Coronary artery (tissue), 2 donors: ENCODE data around the gene TMEM97.

Experiments
- DNase-seq: peaks from one replicate; pipeline ENCODE4 v3.0.0-alpha.2; 2017; ENCODE audit warnings: low spot score
- H3K27ac ChIP-seq, 2 donors: fragments of 200-600 bp; sonication (generic); one replicate each; pipeline ENCODE4 v1.5.1; 2016 to 2019
- H3K4me3 ChIP-seq: fragments of 200-600 bp; sonication (generic); 2 replicates; pipeline ENCODE4 v1.5.1; 2016; ENCODE audit warnings: mild to moderate bottlenecking, moderate library complexity
- CTCF ChIP-seq: fragments of 200-600 bp; sonication (generic); IDR thresholded peaks from one replicate; pipeline ENCODE4 v1.5.1; 2019; ENCODE audit warnings: antibody characterized with exemption

The TMEM97 gene

DNA sequence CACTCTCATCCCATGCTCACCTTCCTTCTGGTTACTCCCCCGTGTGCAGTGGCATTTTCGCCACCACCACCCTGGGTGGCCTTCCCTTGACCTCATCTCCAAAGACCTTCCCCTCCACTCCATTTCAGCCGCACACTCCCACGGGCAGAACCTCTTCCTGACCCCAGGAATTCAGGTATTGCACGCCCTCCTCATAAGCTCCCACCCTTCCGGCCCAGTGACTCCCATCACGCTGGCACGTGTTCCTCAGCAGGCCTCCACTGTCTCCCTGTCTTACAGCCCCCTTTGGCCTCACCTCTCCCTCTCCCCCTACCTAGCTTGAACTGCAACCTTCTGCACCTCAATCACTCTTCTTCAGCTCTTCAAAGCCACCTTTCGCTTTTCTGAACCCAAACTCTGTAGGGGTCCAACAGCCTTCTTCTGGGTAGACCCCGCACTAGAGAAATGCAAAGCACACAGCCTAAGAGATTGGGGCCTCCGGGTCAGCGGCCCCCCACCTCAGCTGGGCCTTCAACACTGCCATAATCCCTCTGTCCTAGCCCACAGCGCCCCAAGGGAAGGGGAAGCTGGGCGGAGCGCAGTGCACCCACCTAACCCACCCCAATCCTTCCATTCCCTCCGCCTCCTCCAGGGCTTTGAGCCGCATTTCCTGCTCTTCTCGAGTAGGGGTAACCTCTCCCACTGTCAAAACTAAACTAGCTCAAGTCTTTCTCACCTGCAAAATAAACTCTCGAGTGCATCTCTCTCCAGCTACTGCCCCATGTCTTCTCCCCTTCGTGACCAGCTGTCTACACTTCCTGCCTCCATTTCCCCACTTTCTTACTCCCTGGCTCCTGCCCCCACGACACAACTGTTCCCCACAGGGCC, 1.7 kb upstream of the TMEM97 start:
- TF ChIP-seq CTCF, result no peak
- DNase-seq, result no peak
- H3K4me3 ChIP-seq, result no peak overlapping the region

DNA sequence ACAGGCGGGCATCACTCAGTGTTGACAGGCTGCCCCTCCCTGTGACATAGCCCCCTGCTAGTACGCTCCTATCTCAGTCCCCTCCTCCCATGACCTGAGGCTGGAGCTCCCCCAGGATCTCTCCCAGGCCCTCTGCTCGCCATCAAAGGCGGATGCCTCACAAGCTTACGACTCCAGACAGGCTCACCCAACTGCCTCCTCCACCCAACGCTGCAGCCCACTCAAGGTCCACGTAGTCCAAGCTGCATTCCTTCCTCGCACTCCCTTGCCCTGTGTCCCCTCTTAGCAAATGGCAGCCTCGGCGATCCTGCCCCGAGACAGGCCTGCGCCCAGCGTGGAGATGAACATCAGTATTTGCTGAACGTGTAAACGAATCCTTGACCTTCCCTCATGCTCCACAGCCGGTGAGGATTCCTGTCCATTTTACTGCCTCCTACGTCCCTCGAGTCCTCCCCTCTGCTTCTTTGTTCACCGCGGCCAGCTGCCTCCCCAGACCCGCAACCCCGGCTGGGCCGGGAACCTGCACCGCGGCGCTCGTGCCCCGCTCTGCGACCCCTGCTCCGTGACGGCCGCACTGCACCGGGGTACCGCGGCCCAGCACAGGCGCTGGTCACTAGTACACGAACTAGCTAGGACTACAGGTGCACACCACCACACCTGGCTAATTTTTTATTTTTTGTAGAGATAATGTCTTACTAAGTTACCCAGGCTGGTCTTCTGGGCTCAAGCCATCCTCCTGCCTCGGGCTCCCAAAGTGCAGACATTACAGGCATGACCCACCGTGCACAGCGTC, 838 bp upstream of the TMEM97 start:
- no peak overlapping the region for H3K27ac ChIP-seq
- DNase-seq, result no peak
- peak overlapping the region; percentile 74 for H3K4me3 ChIP-seq
- no peak for TF ChIP-seq CTCF

More for the DNA sequence above, 1.7 kb upstream of the TMEM97 start:
- no peak overlapping the region for H3K27ac ChIP-seq

- DNase-seq, result no peak
- Histone ChIP-seq H3K4me3 (peak overlapping the region; percentile 74), H3K27ac (peak overlapping the region in 1 of 2 donors; percentile 27)
- TF ChIP-seq CTCF, result no peak
Observed at GRCh38 chr17:28319598-28319935, 567 bp downstream of the TMEM97 start.

- no peak for DNase-seq
- Histone ChIP-seq H3K27ac (no peak overlapping the region), H3K4me3 (no peak overlapping the region)
- no peak for TF ChIP-seq CTCF
Observed at GRCh38 chr17:28320215-28321061, 1.4 kb downstream of the TMEM97 start.

- no peak for TF ChIP-seq CTCF
- DNase-seq, result no peak
- Histone ChIP-seq H3K27ac (no peak overlapping the region), H3K4me3 (no peak overlapping the region)
Observed at GRCh38 chr17:28324267-28324745, 5.3 kb downstream of the TMEM97 start.

- no peak overlapping the region for H3K27ac ChIP-seq
- H3K4me3 ChIP-seq, result no peak overlapping the region
- no peak for DNase-seq
- TF ChIP-seq CTCF, result no peak
Observed at GRCh38 chr17:28324781-28325180, 5.8 kb downstream of the TMEM97 start.
